ENCODE results near the gene ALS2. TPM values are rescaled to one million over a fixed set of nuclear protein-coding genes. Genes with fewer than 3 reads are reported as not detected.

Gene ALS2
- total and polyA plus RNA-seq, 9 donors, result 6.1 to 18.5 (median 15.0) TPM

DNA sequence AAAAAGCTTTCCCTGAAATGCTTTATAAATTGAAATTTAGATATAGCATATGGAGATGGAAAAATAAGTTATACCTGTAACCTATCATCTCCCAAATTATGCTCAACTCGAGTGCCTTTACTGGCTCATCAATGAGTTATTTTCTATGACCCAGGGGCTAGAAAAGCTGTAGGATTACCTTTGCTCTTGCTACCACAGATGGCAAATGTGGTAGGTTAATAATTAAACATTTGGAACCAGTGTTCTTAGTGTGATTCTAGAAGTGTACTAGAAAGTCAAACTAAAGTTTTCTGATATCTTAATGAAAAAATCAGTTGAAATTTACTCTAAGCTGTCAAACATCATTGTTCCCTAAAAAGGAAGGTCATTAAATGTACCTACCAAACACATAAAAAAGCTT, 22.5 kb downstream of the ALS2 start:
- H3K9me3 ChIP-seq, result no peaks in the 10 kb centered on the region
- TF ChIP-seq EP300 (IDR thresholded peaks at IDR 0.05) (no peak), POLR2A (IDR thresholded peaks at IDR 0.05) (no peak)
- TF ChIP-seq, protein P1, sequence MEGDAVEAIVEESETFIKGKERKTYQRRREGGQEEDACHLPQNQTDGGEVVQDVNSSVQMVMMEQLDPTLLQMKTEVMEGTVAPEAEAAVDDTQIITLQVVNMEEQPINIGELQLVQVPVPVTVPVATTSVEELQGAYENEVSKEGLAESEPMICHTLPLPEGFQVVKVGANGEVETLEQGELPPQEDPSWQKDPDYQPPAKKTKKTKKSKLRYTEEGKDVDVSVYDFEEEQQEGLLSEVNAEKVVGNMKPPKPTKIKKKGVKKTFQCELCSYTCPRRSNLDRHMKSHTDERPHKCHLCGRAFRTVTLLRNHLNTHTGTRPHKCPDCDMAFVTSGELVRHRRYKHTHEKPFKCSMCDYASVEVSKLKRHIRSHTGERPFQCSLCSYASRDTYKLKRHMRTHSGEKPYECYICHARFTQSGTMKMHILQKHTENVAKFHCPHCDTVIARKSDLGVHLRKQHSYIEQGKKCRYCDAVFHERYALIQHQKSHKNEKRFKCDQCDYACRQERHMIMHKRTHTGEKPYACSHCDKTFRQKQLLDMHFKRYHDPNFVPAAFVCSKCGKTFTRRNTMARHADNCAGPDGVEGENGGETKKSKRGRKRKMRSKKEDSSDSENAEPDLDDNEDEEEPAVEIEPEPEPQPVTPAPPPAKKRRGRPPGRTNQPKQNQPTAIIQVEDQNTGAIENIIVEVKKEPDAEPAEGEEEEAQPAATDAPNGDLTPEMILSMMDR (IDR thresholded peaks at IDR 0.05), result no peak
- no peaks in the 10 kb centered on the region for H3K27me3 ChIP-seq
- no peak for DNase-seq
- intact Hi-C loops (cut with DNase I), result no loop called here
- no peak overlapping the region for H3K4me3 ChIP-seq
- WGBS, 3 donors, result 0 to 85% (median 0%) methylated on average over 1 of the region's 1 CpG
- no peaks in the 10 kb centered on the region for H3K4me1 ChIP-seq (ENCODE audit: insufficient read depth)
- no peaks in the 10 kb centered on the region for H3K36me3 ChIP-seq
- no peak overlapping the region for H3K27ac ChIP-seq

DNA sequence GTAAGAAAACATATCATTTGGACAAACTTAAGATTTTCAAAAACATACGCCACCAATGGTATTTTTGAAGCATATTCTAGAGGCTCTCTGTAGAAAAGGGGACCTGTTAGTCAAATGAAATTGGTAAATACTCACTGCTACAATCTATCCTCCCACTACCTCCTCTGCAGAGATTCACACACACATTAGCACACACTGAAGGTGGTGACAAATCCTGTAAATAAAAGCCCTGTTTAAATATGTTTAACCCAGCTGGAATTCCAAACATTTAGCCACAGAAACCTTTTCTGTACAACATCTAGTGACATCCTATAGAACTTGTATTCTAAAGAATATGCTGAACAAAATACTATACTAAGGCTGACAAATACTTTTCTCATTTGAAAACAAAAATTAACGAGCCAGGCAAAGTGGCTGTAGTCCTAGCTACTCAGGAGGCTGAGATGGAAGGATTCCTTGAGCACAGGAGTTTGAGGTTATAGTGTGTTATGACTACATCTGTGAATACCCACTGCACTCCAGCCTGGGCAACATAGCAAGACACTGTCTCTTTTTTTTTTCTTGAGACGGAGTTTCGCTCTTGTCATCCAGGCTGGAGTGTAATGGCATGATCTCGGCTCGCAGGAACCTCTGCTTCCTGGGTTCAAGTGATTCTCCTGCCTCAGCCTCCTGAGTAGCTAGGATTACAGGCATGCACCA, 25.9 kb downstream of the ALS2 start:
- no peak for DNase-seq
- H3K36me3 ChIP-seq, result no peaks in the 10 kb centered on the region
- WGBS, 3 donors, result 88 to 93% (median 89%) methylated on average over 6 of the region's 6 CpGs
- H3K27ac ChIP-seq, result no peak overlapping the region
- no peaks in the 10 kb centered on the region for H3K9me3 ChIP-seq
- H3K27me3 ChIP-seq, result no peaks in the 10 kb centered on the region
- H3K4me1 ChIP-seq (ENCODE audit: insufficient read depth), result no peaks in the 10 kb centered on the region
- TF ChIP-seq POLR2A (IDR thresholded peaks at IDR 0.05) (no peak), EP300 (IDR thresholded peaks at IDR 0.05) (no peak)
- TF ChIP-seq, protein P1 (IDR thresholded peaks at IDR 0.05), result no peak
- intact Hi-C loops (cut with DNase I), result no loop called here
- H3K4me3 ChIP-seq, result no peak overlapping the region

DNA sequence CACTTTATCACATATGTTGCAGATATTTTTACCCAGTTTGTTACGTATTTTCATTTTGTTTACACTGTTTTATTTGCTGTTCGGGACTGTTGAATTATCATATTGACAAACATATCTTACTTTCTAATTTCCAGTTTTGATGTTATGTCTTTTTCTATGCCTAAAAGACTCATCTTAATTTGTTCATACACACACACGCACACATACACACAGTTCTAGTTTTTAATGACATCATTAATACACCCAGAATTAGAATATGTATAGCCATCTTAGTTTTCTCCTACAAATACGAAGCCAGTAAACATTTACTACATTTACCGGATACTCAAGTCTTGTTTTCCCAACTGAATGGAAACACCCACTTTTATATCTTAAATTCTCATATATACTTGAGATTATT, 29.2 kb downstream of the ALS2 start:
- DNase-seq, result no peak
- no peaks in the 10 kb centered on the region for H3K9me3 ChIP-seq
- no peaks in the 10 kb centered on the region for H3K27me3 ChIP-seq
- TF ChIP-seq POLR2A (IDR thresholded peaks at IDR 0.05), result no peak
- no peaks in the 10 kb centered on the region for H3K36me3 ChIP-seq
- intact Hi-C loops (cut with DNase I), result no loop called here
- no peak overlapping the region for H3K4me3 ChIP-seq
- H3K27ac ChIP-seq, result no peak overlapping the region
- H3K4me1 ChIP-seq (ENCODE audit: insufficient read depth), result no peaks in the 10 kb centered on the region
- WGBS, 3 donors, result 73 to 93% (median 73%) methylated on average over 5 of the region's 5 CpGs

DNA sequence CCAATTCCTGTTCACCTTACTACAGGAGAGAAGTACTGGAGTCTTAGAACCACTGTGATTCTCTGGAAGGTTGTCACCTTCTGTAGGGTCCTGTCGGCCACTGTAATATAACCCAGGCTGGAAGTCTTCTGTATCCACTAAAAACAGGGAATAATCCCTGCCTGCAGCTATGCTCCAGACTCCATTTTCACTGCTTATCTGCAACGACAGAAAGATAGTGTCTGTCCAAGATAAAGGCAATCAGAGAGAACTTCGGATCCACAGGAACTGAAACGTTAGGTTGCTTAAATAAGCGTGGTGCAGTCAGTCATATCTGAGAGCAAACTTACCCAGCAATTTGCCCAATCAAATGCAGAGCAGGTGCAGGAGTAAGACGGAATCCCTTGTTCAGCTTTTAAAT, 34.2 kb downstream of the ALS2 start:
- DNase-seq, result no peak
- intact Hi-C loops (cut with DNase I), result no loop called here
- no peaks in the 10 kb centered on the region for H3K27me3 ChIP-seq
- 80 to 84% (median 83%) methylated on average over 6 of the region's 6 CpGs for WGBS, 3 donors
- no peaks in the 10 kb centered on the region for H3K9me3 ChIP-seq
- no peak overlapping the region for H3K4me3 ChIP-seq
- H3K4me1 ChIP-seq (ENCODE audit: insufficient read depth), result peaks cover 1% of the 10 kb centered on the region
- no peak overlapping the region for H3K27ac ChIP-seq
- TF ChIP-seq EP300 (IDR thresholded peaks at IDR 0.05), result no peak
- TF ChIP-seq POLR2A (IDR thresholded peaks at IDR 0.05), result no peak
- TF ChIP-seq, protein P1 (IDR thresholded peaks at IDR 0.05), result no peak
- H3K36me3 ChIP-seq, result no peaks in the 10 kb centered on the region

DNA sequence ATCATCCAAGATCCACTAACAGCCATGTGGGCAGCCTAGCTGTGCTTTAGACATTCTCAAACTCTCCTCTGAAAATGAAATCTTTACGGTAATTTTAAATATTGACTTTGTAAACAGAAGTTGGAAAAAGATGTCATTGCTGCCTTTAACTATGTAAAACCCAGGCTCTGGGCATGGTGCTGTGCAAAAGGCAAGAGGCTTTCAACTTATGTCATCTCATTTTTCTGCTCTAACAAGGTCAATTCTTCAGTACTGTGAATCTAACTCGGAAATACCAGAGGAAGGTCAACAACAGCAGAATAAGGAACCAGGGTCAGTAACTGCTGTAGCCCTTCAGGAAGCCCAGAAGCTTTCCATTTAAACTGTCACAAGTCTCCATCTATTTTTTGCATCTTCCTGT, 45.2 kb downstream of the ALS2 start:
- 87 to 90% (median 89%) methylated on average over 2 of the region's 2 CpGs for WGBS, 3 donors
- TF ChIP-seq EP300 (IDR thresholded peaks at IDR 0.05) (no peak), POLR2A (IDR thresholded peaks at IDR 0.05) (no peak)
- TF ChIP-seq, protein P1 (IDR thresholded peaks at IDR 0.05), result no peak
- Histone ChIP-seq H3K27ac (no peak overlapping the region), H3K4me3 (no peak overlapping the region), H3K27me3 (no peaks in the 10 kb centered on the region), H3K9me3 (no peaks in the 10 kb centered on the region), H3K36me3 (no peaks in the 10 kb centered on the region), H3K4me1 (ENCODE audit: insufficient read depth) (no peaks in the 10 kb centered on the region)
- intact Hi-C loops (cut with DNase I), result no loop called here
- DNase-seq, result no peak

All from ovary (tissue), 9 donors.